K562 (cell line): ENCODE results near the gene ADARB2.

Experiments used
- CTCF ChIP-seq, 3 experiments: IDR thresholded peaks in 2 of 3; conservative IDR thresholded peaks in 1 of 3; 2 replicates each; pipeline ENCODE4 v1.5.1; 2011 to 2012; ENCODE audit warnings: low read length in 3 of 3, mild to moderate bottlenecking in 3 of 3, control low read depth in 2 of 3, improper control_type of control experiment in 1 of 3, inconsistent platforms in 1 of 3, low read depth in 1 of 3, mixed read lengths in 1 of 3, moderate library complexity in 1 of 3; ENCODE audit not compliant: insufficient read depth in 2 of 3
- EP300 ChIP-seq: IDR thresholded peaks from 2 replicates; pipeline ENCODE4 v1.6.1; 2012; ENCODE audit warnings: low read length, improper control_type of control experiment
- MAZ ChIP-seq, 2 experiments: fragments of 450-650 bp in 1 of 2; sonication (generic) in 1 of 2; formaldehyde crosslinking; IDR thresholded peaks in 1 of 2; conservative IDR thresholded peaks in 1 of 2; 2 replicates each; pipeline versions ENCODE4 v1.4.0 to v1.5.0; 2020; ENCODE audit warnings: mild to moderate bottlenecking in 1 of 2, missing genetic modification reagents in 1 of 2
- POLR2AphosphoS5 ChIP-seq: IDR thresholded peaks from 2 replicates; pipeline ENCODE4 v1.6.1; 2011; ENCODE audit warnings: mild to moderate bottlenecking, low read depth, low read length, moderate library complexity; ENCODE audit not compliant: control insufficient read depth, insufficient read depth

GRCh38 chr10:1571587-1572237 lies 165.6 kb downstream of the ADARB2 start:
- TF ChIP-seq MAZ (CRISPR knock-in tag; conservative IDR thresholded peaks at IDR 0.05 in 1 of 2, IDR thresholded peaks at IDR 0.05 in 1 of 2) (no peak), CTCF (IDR thresholded peaks at IDR 0.05 in 2 of 3, conservative IDR thresholded peaks at IDR 0.05 in 1 of 3; ENCODE audit: insufficient read depth in 2 of 3, low read depth in 1 of 3, low read length in 3 of 3) (no peak), POLR2AphosphoS5 (no peak), EP300 (no peak)
